Measurements from ENCODE around the gene AP4E1.
"Not testable (repeated sequence)": the region's sequence is repeated elsewhere in the genome, so short reads cannot be mapped to it uniquely, and the experiment has no call there.

AP4E1 gene

DNA sequence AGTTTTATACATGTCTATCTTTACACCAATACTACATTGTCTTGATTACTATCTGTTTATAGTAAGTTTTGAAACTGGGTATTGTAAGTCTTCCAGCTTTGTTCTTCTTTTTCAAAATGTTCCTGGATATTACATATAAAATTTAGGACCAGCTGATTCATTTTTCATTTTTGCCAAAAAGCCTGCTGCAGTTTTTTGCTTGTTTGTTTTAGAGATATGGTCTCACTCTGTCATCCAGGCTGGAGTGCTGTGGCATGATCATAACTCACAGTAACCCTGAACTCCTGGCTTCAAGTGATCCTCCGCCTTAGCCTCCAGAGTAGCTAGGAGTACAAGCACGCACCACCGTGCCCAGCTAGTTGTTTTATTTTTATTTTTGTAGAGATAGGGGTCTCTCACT lies 20.4 kb upstream of the AP4E1 start:
- DNase-seq = no peak

DNA sequence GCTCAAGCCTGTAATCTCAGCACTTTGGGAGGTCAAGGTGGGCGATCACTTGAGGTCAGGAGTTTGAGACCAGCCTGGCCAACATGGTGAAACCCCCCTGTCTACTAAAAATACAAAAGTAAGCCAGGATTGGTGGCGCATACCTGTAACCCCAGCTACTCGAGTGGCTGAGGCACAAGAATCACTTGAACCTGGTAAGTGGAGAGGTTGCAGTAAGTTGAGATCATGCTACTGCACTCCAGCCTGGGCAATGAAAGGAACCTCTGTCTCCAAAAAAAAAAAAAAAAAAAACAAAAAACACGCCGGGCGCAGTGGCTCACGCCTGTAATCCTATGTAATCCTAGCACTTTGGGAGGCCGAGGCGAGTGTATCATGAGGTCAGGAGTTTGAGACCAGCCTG lies 18.9 kb upstream of the AP4E1 start:
- DNase-seq = no peak

DNA sequence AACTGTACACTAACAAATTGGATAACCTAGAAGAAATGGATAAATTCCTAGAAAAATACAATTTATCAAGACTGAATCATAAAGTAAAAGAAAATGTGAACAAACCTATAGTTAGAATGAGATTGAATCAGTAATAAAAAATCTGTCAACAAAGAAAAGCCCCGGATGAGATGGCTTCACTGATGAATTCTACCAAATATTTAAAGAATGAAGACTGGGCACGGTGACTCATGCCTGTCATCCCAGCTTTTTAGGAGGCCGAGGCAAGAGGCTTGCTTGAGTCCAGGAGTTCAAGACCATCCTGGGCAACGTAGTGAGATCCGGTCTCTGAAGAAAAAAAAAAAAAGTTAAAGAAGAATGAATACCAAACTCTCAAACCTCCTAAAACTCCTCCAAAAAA lies 17.7 kb upstream of the AP4E1 start:
- no peak for DNase-seq

DNA sequence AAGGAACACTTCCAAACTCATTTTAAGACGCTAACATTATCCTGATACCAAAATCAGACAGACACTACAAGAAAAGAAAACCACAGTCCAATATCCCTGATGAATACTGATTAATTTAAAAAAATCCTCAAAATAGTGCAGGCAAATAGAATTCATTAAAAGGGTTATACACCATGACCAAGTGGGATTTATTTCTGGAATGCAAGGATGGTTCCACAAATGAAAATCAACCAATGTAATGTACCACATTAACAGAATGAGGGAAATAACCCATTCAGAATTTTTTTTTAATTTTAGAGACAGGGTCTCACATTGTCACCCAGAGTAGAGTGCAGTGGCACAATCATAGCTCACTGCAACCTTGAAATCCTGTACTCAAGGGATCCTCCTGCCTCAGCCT lies 17.3 kb upstream of the AP4E1 start:
- no peak for DNase-seq

DNA sequence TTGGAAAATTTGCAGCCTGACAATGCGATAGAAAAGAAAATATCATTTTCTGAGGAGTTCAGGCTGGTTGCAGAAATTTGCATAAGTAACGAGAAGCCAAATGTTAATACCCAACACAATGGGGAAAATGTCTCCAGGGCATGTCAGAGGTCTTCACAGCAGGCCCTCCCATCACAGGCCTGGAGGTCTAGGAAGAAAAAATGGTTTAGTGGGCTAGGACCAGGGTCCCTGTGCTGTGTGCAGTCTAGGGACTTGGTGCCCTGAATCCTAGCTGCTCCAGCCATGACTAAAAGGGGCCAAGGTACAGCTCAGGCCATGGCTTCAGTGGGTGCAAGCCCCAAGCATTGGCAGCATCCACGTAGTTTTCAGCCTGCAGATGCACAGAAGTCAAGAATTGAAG lies 14.5 kb upstream of the AP4E1 start:
- no peak for DNase-seq

DNA sequence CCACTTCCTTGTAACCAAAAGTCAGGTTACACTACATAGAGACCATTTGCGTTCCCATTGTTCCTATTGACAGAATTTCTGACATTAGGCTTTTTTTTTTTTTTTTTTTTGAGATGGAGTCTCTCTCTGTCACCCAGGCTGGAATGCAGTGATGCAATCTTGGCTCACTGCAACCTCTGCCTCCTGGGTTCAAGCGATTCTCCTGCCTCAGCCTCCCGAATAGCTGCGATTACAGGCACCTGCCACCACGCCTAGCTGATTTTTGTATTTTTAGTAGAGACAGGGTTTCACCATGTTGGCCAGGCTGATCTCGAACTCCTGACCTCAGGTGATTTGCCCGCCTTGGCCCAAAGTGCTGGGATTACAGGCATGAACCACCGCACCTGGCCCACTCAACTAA lies 7.1 kb upstream of the AP4E1 start:
- DNase-seq = not testable (repeated sequence)

DNA sequence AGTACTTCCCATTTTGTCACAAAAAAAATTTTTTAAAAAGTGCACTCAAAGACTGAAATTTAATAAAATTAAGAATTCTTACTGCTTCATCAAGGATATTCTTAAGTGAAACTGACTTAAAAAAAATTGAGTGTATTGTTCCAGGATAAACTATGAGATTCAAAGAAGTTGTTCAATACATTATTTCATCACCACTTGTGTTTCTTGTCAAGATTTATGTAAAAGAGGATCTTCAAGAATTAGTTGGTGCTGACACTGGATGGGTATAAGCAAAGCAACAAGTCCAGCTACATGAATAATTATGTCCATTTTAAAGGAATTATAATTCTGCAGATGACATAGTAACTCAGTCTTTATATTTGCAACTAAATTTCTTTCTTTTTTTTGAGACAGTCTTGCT lies 4.3 kb upstream of the AP4E1 start:
- no peak for DNase-seq

DNA sequence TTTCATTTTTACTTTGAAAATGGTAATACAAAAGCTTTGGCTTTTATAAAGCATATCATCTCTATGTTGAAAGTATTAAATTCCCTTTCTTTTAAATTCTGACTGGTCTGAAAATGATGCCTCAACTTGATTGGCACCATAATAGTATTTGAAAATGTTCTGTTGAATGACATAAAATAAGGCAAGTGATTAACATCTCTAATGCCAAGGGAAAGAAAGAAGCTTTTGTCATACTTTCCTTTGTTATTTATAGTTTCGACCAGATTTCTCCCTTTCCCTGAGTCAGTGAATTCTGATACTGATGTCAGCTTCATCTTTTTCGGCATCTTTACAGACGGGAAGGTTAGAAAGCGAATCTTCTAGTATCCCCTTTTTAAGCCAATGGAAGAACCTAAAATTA lies 3.4 kb upstream of the AP4E1 start:
- no peak for DNase-seq

DNA sequence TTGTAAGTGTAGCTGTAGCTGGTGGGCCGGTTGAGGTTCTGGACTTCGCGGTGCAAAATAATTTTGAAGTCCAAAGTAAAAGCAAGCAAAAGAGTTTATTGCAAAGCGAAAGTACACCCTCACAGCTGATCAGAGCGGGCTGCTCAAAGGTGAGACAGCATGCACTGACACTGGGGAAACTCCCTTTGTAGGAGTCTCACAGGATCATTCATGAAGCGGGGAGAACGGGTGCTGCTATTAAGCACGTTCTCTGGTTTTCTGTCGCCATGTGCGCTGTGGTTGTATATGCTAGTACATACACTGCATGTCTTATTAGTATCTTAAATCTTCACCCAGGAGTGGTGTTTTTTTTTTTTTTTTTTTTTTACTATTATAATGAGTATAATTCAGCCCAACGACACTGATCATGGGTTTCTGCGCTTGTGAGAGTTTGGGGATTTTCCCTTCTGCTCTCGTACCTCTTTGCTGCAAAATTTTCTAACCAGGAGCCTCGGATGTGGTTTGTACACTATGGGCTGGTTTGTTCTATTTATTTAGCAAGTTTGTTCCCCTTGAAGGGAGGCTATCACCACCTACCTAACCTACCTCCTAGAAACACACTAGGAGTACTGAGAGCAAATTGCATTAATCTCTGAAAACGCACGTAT lies 1.4 kb upstream of the AP4E1 start:
- peak in 2 of 58 donors; percentile 2 to 5 for DNase-seq

DNA sequence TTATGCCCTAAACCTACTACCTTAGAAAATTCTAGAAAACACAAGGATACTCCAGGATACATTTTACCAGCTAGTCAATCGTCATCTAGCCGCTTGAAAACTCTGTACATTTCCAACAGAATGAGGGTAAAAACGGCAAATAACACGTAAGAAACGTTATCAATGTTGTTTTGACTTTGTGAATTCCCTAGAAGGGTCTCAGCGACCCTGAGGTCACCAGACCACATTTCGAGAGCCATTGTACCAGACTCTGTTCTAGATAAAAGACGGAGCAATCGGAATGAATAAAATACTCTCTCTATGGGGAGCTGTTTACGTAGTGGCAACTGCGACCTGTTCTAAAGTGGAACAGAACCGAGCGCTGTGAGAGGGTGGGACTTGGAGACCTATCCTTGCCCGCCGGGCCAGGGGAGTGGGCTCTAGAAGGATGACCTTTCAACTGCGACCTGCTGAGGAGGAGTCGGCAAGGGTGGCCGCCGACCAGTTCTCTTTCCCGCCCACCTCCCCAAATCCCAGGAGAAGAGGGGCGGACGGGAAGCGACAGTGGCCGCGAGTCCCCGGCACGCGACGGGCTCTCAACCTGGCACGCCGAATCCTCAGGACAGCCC lies 778 bp upstream of the AP4E1 start:
- peak in 30 of 58 donors; percentile 26 to 75 (median 55) for DNase-seq

DNA sequence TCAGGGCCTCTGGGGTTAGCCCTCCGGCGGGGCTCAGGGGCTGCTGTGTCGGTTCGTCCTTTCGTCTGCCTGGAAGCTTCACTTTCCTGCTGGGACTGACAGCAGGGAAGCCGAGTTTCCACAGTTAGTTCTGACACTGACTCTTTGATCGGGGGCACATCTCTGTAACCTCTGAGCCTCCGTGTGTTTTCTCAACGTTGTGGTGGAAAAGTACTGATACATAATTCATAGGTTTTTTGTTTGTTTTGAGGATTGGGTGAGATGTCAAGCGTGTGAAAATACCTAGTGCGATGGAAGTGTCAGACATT lies 481 bp downstream of the AP4E1 start:
- DNase-seq = no peak

DNA sequence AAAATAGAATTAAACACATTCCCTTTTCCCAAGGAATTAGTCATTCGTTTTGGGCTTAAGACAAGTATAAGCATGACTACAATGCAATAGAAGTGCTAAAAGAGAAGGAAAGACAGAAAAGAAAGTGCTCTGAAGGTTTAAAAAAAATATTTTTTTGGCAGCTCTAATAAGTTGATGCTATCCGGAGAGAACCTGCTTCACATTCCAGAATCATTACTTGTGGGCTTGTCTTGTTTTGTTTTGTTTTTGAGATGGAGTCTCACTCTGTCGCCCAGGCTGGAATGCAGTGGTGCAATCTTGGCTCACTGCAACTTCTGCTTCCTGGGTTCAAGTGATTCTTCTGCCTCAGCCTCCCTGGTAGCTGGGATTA lies 1.9 kb downstream of the AP4E1 start:
- not testable (repeated sequence) for DNase-seq

DNA sequence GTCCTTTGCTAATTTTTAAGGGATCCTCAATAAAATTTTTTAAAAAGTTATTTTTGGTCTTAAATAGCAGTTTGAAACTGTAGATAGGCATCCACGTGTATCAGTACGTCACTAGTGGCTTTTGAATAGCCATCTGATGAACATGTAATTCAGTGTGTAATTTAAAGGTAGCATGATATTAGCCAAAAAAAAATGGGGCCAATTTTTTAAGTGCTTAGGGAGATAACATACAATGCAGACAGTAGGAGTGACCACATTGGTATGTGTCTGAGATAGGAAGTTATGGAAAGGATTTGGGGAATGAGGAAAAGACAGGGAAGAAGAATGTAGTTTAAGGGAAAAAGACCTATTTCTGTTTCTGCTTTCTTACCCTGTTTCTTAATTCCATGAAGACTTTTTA lies 2.5 kb downstream of the AP4E1 start:
- no peak for DNase-seq

DNA sequence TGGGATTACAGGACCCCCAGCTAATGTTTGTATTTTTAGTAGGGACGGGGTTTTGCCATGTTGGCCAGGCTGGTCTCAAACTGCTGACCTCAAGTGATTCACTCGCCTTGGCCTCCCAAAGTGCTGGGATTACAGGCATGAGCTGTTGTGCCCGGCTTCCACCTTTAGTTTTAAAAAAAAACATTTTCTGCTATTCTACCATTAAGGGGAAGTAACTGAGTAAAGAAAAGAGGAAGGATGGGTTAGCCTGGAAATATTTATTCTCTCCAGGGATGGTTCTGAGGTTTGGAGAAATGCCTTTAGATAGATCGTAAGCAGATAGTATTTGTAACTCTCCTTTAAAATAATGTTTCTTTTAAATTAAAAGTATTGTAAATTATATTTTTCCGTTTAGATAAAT lies 3.1 kb downstream of the AP4E1 start:
- no peak for DNase-seq

DNA sequence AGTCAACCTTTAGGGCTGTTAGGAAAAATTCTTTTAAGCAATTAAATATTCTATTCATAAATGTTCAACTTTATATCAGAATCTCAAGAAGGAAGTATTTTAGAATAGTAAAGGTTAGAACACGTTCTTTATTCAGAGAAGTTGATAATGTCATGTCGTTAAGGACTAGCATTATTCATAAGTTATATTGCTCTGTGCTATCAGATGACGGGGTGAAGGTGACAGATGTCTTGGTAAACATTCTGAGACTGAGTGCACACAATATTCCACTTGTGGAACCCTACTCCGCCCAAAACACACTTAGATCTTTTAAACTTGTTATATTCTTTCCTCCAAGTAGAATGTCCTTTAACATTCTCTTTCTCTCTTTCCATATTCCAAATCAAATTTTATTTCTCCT lies 7.9 kb downstream of the AP4E1 start:
- no peak for DNase-seq

DNA sequence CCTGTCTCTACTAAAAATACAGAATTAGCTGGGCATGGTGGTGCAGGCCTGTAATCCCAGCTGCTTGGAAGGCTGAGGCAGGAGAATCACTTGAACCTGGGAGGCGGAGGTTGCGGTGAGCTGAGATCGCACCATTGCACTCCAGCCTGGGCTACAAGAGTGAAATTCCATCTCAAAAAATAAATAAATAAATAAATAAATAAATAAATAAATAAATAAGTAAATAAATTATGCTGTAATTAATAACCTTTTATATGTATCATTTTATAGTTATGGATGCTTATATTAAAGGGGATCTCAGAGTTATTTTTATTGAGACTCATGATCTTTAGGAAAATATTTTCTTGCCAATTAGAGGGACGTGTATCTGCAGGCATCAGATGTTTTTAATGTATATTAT lies 10.9 kb downstream of the AP4E1 start:
- DNase-seq = not testable (repeated sequence)

DNA sequence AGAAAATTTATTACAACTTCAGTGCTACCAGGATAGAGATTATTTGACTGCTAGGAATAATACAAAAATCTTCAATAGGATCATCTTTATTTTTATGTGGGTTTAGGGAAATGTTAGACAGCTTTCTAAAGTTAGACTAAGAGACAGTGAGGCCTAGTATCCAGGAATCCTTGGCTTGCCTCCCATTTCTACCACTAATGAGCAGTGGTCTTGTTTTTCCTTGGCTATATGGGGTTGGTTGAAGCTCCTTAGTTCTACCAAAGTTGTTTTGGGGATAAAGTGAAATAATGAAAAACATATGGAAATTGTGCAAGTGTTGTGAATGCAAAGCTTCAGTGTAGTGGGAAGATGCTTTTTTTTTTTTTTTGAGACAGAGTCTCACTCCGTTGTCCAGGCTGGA lies 16.8 kb downstream of the AP4E1 start:
- DNase-seq = no peak

DNA sequence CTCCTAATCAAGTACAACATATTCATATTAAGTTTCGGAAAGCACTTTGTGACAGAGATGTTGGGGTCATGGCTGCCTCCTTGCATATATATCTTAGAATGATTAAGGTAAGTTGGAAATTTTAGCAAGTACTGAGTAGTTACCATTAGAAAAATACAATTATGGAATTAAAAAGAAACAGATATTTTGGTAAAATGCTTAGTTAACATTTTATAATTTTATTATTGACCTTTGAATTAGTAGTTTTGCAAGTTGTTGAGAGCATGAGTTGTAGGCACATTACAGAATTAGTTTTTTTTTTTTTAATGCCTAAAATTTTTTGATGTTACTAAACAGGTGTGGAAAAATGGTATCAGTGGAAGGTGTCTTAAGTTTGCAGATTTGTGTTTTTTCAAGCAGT lies 20.6 kb downstream of the AP4E1 start:
- no peak for DNase-seq

DNA sequence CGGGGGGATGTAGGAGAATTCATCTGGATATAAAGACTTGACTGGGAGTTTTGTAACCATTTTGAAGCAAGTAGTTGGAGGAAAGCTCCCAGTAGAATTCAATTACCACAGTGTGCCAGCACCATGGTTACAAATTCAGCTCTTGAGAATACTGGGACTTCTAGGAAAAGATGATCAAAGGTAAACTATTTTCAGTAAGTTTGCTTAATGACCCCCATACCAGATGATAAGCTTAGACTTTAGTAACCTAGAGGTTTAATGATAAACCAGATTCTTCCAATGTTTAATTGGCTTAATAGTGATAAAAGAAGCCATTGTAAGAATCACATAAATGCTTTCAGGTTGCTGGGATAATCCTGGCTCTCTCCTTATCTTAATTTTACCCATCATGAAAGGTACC lies 22.3 kb downstream of the AP4E1 start:
- no peak for DNase-seq

DNA sequence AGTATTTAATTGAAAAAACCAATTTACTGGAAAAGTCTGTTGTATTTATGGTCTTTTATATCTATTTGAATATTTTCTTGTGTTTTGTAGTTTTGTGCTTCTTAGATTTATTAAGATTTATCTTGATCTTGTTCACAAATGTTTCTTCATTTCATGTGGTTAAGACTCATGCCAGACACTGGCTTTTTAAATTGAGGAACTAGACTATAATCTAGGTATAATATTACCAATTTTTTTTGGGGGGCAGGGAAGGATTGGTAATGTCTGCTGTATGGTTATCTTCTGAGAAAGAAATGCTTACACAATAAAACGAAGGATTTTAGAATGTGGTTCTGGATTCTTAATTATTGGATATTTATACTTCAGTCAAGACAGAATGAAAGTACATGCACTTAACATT lies 24.9 kb downstream of the AP4E1 start:
- DNase-seq = no peak

DNA sequence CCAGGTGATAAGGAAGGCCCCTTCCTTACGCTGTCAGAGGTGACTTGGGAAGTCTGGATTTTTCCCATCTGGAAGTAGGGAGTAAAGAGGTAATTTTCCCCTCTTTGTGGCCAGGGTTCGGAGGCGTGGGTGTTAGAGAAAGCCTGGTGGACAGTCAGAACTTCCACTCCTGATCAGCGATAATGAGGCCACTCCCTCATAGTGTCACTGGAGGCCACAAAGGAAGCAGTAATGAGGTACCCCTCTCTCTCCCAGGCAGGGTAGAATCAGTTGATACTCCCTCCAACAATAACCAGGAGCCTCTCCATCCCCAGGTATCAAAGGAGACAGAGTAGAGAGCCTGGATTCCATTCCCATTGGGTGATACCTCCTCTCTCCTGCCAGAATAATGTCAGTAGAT lies 30.0 kb downstream of the AP4E1 start:
- DNase-seq = no peak

DNA sequence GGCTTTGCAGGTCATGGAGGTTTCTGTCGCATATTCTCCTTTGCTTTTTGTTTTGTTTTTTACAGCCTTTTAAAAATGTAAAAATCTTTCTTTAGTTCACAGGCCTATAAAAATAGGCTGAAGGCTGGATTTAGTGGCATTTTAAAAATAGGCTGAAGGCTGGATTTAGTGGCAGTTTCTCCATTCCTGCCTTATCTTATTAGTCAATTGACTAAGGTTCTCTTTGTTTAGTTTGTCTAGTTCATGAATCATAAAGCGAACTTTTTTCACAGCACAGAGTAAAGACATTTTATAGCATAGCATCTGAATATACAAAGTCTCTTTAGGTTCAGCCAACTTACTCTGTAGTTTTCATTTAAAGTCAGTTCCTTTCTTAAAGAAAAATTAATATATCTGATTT lies 31.4 kb downstream of the AP4E1 start:
- no peak for DNase-seq

DNA sequence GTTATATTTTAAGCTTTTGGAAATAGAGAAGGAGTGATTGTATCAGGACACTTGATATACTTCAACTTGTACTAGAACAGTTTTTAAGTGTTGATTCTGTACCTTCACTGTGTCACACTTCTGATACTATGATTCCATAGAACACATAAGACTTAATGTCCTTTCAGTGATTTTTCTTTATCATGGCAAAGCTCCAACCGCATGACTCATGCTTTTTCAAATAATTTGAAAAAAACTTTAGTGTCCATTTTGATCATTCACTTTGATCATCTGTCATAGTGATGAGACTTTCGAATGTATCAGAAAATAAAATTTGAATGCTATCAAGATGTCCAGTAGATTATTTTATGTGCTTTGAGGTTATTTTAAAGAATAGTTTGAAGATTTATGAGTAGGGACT lies 32.0 kb downstream of the AP4E1 start:
- no peak for DNase-seq

DNA sequence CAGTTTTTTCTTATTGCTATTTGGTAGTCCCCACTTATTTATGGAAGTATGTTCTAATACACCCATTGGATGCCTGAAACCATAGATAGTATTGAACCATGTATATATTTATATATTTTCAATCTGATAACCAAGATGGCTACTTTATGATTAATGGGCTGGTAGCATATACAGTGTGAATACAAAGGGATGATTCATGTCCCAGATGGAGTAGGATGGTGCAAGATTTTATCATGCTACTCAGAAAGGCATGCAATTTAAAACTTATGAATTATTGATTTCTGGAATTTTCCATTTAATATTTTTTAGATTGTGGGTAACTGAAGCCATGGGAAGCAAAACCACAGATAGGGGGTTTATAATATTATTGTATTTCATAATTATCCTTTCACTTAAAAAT lies 35.2 kb downstream of the AP4E1 start:
- DNase-seq = no peak

Measured in anterior cingulate cortex (tissue), 58 donors.